Suprapubic skin (tissue), 4 donors: ENCODE results near the gene PHYKPL.

Experiments used
- EP300 ChIP-seq: sonication (generic); formaldehyde crosslinking; IDR thresholded peaks from one replicate; pipeline ENCODE4 v1.6.1; 2017; ENCODE audit warnings: antibody characterized with exemption
- POLR2A ChIP-seq, 2 donors: fragments of 450-650 bp; IDR thresholded peaks; one replicate each; pipeline ENCODE4 v1.6.1; 2017; ENCODE audit warnings: antibody characterized with exemption in 2 of 2, mild to moderate bottlenecking in 2 of 2, moderate library complexity in 2 of 2
- POLR2AphosphoS5 ChIP-seq, 3 donors: sonication (generic); formaldehyde crosslinking; IDR thresholded peaks; one replicate each; pipeline ENCODE4 v1.6.1; 2017; ENCODE audit warnings: antibody characterized with exemption in 3 of 3
- TF ChIP-seq, protein P1 (sequence below), 2 donors: fragments of 200-600 bp in 1 of 2; fragments of 450-650 bp in 1 of 2; sonication (generic) in 1 of 2; IDR thresholded peaks; one replicate each; pipeline ENCODE4 v1.5.1; 2016 to 2019; ENCODE audit warnings: antibody characterized with exemption in 2 of 2, mild to moderate bottlenecking in 1 of 2, moderate library complexity in 1 of 2

DNA sequence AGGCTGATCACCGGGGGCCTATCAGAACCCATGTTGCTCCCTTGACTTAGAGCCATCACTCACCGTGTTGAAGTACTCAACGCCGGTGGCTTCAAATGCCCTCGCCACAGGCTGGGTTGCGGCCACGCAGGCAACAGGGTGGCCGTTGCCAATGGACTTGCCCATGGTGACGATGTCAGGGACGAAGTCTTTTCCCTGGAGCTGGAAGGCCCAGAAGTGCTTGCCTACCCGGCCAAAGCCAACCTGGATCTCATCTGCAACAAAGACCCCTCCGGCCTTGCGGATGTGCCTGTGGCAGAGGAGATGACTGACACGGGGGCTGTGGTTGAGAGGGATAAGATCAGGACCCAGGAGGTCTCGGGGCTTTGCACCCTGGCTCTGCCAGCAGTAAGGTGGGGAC lies 10.3 kb downstream of the PHYKPL start:
- TF ChIP-seq, protein P1, sequence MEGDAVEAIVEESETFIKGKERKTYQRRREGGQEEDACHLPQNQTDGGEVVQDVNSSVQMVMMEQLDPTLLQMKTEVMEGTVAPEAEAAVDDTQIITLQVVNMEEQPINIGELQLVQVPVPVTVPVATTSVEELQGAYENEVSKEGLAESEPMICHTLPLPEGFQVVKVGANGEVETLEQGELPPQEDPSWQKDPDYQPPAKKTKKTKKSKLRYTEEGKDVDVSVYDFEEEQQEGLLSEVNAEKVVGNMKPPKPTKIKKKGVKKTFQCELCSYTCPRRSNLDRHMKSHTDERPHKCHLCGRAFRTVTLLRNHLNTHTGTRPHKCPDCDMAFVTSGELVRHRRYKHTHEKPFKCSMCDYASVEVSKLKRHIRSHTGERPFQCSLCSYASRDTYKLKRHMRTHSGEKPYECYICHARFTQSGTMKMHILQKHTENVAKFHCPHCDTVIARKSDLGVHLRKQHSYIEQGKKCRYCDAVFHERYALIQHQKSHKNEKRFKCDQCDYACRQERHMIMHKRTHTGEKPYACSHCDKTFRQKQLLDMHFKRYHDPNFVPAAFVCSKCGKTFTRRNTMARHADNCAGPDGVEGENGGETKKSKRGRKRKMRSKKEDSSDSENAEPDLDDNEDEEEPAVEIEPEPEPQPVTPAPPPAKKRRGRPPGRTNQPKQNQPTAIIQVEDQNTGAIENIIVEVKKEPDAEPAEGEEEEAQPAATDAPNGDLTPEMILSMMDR (IDR thresholded peaks at IDR 0.05), result no peak
- TF ChIP-seq POLR2AphosphoS5 (IDR thresholded peaks at IDR 0.05) (no peak), EP300 (no peak), POLR2A (IDR thresholded peaks at IDR 0.05) (no peak)
